Measurements from ENCODE around the gene PPP1R1B. TPM values are rescaled to one million over a fixed set of nuclear protein-coding genes. Genes with fewer than 3 reads are reported as not detected.
A peak's percentile ranks its signal among the peaks of the same experiment; 100 is the strongest.

Gene PPP1R1B
- total RNA-seq, 4 donors from 2014 or later: 0.26 to 22.0 (median 0.68) TPM

- peaks cover 0 to 11% of the 10 kb centered on the region in 2 donors for H3K4me1 ChIP-seq
These were observed 4.3 kb upstream of the PPP1R1B start for GRCh38 chr17:39622380-39623006.

GRCh38 chr17:39623356-39623950 is 3.3 kb upstream of the PPP1R1B start:
- H3K27me3 ChIP-seq: peaks cover 22% of the 10 kb centered on the region in 2 donors

More at GRCh38 chr17:39622380-39623006, 4.3 kb upstream of the PPP1R1B start:
- Histone ChIP-seq H3K27me3 (peaks cover 17 to 20% of the 10 kb centered on the region in 2 donors), H3K4me3 (no peak overlapping the region), H3K36me3 (no peaks in the 10 kb centered on the region), H3K9me3 (no peaks in the 10 kb centered on the region), H3K27ac (no peak overlapping the region)
- no peak for TF ChIP-seq CTCF (IDR thresholded peaks at IDR 0.05)
- no peak for TF ChIP-seq POLR2A (IDR thresholded peaks at IDR 0.05)
- no peak for DNase-seq
- intact Hi-C loops (cut with DNase I; ENCODE audit: low total_unique reads): loop anchor here (5.0 to 10.0 kb wide), 2 partner anchors 68 to 130 kb away; no protein-coding TSS in a partner anchor

GRCh38 chr17:39624313-39624712 is 2.4 kb upstream of the PPP1R1B start:
- intact Hi-C loops (cut with DNase I; ENCODE audit: low total_unique reads): loop anchor here (5.0 to 10.0 kb wide), 2 partner anchors 70 to 128 kb away; no protein-coding TSS in a partner anchor
- H3K27me3 ChIP-seq: peaks cover 22% of the 10 kb centered on the region in 2 donors
- H3K36me3 ChIP-seq: no peaks in the 10 kb centered on the region
- no peaks in the 10 kb centered on the region for H3K9me3 ChIP-seq
- H3K4me3 ChIP-seq: no peak overlapping the region
- TF ChIP-seq POLR2A (IDR thresholded peaks at IDR 0.05) (no peak), CTCF (IDR thresholded peaks at IDR 0.05) (no peak)
- no peak for DNase-seq
- H3K27ac ChIP-seq: no peak overlapping the region
- peaks cover 0 to 13% of the 10 kb centered on the region in 2 donors for H3K4me1 ChIP-seq

More at GRCh38 chr17:39623356-39623950, 3.3 kb upstream of the PPP1R1B start:
- intact Hi-C loops (cut with DNase I; ENCODE audit: low total_unique reads): loop anchor here (5.0 to 10.0 kb wide), 2 partner anchors 69 to 129 kb away; no protein-coding TSS in a partner anchor
- Histone ChIP-seq H3K36me3 (no peaks in the 10 kb centered on the region), H3K4me3 (no peak overlapping the region), H3K27ac (no peak overlapping the region), H3K9me3 (no peaks in the 10 kb centered on the region), H3K4me1 (peaks cover 0 to 13% of the 10 kb centered on the region in 2 donors)
- TF ChIP-seq CTCF (IDR thresholded peaks at IDR 0.05) (peak; percentile 83 to 90 (median 89)), POLR2A (IDR thresholded peaks at IDR 0.05) (no peak)
- DNase-seq: peak; percentile 72 to 76

GRCh38 chr17:39625198-39625785 is 1.5 kb upstream of the PPP1R1B start:
- no peaks in the 10 kb centered on the region for H3K9me3 ChIP-seq
- intact Hi-C loops (cut with DNase I; ENCODE audit: low total_unique reads): loop anchor here (10.0 kb wide), 1 partner anchor 70 kb away; no protein-coding TSS in a partner anchor
- no peak overlapping the region for H3K4me3 ChIP-seq
- H3K27ac ChIP-seq: no peak overlapping the region
- peaks cover 22% of the 10 kb centered on the region in 2 donors for H3K27me3 ChIP-seq
- no peak for TF ChIP-seq POLR2A (IDR thresholded peaks at IDR 0.05)
- TF ChIP-seq CTCF (IDR thresholded peaks at IDR 0.05): no peak
- no peak for DNase-seq
- H3K36me3 ChIP-seq: no peaks in the 10 kb centered on the region
- peaks cover 0 to 13% of the 10 kb centered on the region in 2 donors for H3K4me1 ChIP-seq
